ENCODE measurements around the gene ZNF185.

ZNF185 gene

GRCh38 chrX:152897222-152898131, at the start of gene ZNF185:
ZNF185 (plus strand) TSS chrX:152898067; CDS start chrX:152914490, 16,423 bp downstream.
- no peak for DNase-seq

- no peak for DNase-seq
Observed at GRCh38 chrX:152850465-152850864, 47.4 kb upstream of the ZNF185 start.

- DNase-seq = no peak
Observed at GRCh38 chrX:152853986-152854385, 43.9 kb upstream of the ZNF185 start.

- DNase-seq = no peak
Observed at GRCh38 chrX:152861116-152861515, 36.8 kb upstream of the ZNF185 start.

DNA sequence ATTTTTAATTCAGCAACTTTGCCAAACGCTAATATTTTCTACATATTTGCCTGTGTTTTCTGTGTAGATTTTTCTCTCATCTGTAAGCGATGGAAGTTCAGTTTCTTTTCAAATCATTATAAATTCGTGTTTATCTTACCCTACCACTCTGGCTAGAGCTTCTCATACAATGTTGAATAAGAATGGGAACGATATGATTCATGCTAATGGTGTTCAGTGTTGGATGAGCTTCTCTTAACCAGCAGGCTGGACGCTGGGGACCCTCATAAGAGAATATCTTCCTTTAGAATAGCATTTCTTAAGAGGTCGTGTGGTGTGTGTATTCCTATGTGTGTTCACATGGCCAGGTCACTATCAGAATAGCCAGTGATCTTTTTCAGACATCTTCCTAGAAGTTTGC, 36.0 kb upstream of the ZNF185 start:
- no peak for DNase-seq

- no peak for DNase-seq
Observed at GRCh38 chrX:152865232-152865920, 32.5 kb upstream of the ZNF185 start.

GRCh38 chrX:152866386-152866785, 31.5 kb upstream of the ZNF185 start:
- no peak for DNase-seq

- no peak for DNase-seq
Observed at GRCh38 chrX:152869972-152870371, 27.9 kb upstream of the ZNF185 start.

DNA sequence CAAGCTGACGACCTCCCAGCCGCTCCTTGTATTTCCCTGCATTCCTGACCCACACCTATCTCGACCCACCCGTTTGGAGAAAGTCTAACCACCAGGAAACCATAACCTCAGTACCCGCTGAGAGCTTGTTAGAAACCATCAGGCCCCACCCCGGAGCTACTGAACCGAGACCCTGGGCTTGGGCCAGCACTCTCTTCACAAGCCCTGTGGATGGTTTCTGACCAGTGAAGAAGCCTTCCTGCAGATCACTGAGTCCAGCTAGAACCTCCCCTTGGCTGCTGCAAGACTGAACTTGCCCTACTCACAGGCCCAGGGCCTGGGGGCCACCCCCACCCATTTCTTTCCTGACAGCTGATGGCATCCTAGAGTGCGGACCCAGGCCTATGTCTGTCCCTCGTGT, 26.6 kb upstream of the ZNF185 start:
- no peak for DNase-seq

GRCh38 chrX:152872522-152872921, 25.3 kb upstream of the ZNF185 start:
- no peak for DNase-seq

DNA sequence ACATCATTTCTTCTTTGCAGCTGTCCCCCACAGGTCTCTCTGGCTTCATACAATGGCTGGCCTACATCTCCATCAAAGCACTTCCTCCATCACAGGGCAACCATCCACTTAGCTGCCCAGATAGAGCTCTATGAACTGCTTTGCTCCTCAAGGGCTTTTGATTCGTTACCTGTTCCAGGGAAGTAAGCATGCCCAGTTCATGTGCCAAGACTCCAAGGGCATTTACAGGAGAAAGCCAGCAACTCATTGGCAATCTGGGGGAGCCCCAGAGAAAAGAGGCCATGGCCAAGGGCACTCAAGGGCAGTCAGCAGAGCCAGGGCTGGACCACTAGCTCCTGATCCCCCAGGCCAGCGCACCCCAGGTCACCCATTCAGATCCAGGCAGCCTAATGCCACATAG, 24.5 kb upstream of the ZNF185 start:
- DNase-seq = no peak

DNA sequence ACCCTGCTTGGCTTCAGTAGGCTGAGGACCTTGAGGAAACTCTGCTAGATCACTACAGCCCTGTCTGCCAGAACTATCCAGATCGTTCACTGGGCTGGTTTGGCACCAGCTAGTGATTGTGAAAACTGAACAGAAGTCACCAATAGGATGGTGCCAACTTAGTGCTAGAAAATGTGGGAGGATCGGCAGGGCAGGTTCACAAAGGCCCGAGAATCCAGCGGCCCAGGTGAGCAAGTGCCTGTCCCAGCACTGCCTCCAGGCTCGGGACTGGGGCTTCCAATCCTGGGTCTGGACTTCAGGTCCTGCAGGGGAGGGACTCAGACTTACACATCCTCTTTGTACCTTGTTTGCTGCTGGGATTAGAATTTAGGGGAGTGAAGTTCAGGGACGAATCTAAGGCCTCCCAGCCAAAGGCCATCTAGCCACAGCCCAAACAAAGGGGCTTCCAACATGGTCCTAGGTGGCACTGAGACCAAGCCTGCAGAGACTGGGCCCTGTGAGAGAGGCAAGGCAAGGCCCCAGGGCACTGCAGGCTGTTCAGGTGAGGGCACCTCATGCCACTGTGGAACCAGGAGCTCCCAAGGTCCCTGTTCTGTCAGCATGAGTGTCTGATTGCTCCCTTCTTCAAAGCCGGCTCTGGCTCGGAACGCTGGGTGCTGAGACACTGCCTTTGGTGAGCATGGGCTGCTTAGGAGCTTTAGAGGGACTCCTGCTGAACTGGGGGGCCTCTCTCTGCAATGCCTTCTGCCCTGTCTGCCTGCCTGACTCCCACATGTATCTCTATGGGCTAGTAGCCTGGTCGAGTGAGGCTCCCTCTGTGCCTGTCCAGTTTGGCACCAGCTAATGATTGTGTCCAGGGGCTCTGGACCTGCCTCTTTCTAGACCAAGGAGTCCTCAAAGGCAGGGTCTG, 20.7 kb upstream of the ZNF185 start:
- no peak for DNase-seq

DNA sequence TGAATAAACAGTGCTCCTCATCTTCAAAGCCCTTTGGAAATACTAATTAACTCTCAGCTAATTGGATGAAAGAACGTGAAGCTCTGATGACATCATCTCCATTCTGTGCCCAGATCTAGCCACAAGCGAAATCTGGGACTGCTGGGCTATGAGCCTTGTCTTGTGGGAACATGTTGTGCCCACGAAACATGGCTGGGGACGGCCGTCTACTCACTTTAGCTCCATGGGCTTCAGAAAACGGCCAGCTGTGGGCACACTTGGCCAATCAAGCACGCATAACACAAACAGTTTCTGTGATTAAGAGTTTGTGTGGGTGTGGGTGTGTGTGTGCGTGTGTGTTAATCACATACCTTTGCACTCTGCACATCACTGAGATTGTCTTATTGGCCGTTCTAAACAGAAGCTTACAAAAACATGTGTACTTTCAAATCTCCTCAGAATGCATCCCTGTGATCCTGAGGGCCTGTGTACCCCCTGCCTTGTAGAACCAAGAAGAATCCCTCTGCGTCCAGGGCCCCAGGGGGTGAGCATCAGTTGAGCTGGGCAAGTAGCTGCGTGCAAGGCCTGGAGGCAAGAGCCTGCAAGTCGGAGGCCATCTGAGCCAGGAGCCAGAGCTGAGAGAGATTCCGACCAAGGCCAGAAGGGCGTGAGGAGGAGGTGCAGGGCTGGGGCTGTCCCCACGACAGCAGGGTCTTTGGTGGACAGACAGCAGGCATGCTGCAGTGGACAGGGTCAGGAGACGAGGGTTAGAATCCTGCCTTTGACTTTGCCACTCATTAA, 18.7 kb upstream of the ZNF185 start:
- no peak for DNase-seq

GRCh38 chrX:152881289-152881688, 16.6 kb upstream of the ZNF185 start:
- no peak for DNase-seq

GRCh38 chrX:152884171-152884570, 13.7 kb upstream of the ZNF185 start:
- DNase-seq = no peak

GRCh38 chrX:152886716-152887115, 11.2 kb upstream of the ZNF185 start:
- no peak for DNase-seq

DNA sequence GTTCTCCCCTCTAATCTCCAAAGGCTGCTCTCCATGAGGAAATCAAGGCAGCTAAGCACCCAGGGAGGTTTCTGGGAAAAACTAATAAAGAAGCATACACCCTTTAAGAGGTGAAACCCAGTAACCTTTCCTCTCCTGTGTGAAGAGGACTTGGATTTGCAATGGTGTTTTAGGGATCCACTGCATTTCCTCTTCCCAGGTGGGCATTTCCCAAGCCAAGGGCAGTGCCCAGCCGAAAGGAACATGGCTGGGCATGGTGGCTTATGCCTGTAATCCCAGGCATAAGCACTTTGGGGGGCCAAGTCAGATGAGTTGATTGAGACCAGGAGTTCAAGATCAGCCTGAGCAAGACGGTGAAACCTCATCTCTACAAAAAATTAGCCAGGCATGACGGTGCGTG, 5.4 kb upstream of the ZNF185 start:
- DNase-seq = no peak

DNA sequence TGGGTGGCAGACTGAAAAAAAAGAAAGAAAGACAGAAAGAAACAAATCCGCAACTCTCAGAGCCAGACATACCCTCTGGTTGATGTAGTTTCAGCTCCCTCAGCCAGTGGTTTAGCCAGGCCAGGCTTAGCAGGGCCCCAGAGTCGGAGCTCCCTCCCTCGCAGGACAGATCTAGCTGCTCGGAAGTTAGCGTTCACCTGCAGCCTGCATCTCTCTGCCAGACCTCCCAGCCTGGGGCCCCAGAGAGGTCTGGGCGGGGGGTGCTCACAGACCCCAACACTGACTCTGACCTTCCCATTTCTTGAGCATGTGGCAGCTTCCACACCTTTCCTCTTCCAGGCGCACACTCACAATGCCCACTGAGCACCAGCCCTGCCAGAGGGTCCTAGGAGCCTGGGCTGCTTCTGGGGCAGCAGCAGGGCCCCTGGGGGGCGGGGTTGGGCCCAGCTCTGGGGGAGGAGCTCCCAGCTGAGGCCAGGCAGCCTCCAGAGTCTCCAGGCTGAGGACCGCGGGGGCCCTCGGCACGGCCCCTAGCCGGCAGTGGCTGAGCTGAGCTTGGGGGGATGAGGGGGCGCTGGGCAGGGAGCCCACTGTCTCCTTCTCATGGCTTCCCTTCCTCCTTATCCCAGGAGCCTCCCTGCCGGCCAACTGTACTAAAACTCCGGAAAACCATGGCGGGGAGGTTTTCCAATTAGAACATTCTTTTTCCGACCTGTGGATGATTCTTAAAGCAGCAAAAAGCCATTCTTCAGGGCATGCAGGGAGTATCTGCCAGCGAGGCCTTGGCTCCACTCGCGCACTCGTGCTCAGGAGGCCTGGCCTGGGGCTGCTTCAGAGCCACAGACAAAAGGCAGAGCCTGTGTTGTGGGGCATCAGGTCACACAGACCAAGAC, 4.6 kb upstream of the ZNF185 start:
- no peak for DNase-seq

DNA sequence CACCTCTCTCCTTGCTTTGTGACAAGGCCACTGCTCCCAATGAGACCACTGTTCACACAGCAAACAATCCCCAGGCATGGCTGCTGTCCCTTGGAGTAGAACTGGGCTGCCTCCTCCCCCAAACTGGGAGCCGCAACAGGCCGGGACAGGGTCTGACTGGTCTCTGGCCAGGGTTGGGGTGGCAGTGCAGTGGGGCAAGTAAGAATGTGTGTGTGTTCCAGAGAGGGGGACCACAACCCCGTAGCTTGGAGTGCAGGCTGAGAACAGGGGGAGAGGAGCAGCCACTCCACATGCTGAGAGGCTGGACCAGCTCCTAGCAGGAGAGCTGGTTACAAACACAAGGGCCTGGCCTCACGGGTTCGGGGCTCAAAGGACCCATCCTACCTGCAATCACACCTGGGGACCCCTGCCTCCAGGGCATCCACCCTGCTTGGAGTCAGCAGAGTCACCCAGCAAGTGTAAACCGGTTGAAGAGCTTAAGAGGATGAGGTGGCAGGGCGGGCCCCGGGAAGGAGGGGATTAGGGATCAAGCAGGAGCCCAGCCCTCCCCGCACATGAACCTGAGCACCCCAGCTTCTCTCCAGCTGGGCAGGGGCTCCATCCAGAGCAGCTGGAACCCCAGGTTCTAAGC, 3.8 kb upstream of the ZNF185 start:
- DNase-seq = no peak

DNA sequence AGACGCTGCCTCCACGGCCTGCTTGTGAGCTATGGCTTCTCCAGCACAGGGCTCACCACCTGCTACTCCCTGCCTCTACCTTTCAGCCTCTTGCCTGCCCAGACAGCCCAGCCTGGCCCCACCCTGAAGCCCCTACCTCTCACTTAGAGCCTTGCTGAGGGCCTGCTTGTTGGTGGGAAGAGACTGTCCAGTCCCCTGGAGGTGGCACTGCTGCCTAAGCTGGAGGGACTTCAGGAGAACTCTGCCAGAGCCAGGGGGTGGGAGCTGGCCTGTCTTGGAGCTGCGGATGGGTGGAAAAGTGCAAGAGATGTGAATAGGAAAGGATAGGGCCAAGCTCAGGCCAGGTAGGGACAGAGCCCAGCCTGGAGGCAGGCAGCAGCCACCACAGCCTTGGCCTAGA, 2.7 kb upstream of the ZNF185 start:
- DNase-seq = no peak
